Right ventricle myocardium superior (tissue), 1 donor: ENCODE results near the gene PARVB. TPM values are rescaled to one million over a fixed set of nuclear protein-coding genes. Genes with fewer than 3 reads are reported as not detected.

Experiments
- ATAC-seq: fragments of 200-7000 bp; cut with Tn5 transposase; one replicate; pipeline ENCODE4 v1.9.1; 2020; ENCODE audit warnings: mild to moderate bottlenecking; ENCODE audit not compliant: poor library complexity
- DNase-seq: peaks from one replicate; pipeline ENCODE4 v3.0.0-alpha.2; 2020
- intact Hi-C: fragments of 100-400 bp; cut with DNase I; formaldehyde crosslinking; loops from one replicate; pipeline ENCODE4 v1.11.2; 2022
- total RNA-seq: library from RNA; stranded (reverse); fragmentation: NEBNext Ultra II Directional; extraction: Animal tissue kit (Norgen Biotek cat#: 25700); gene quantifications from one replicate; pipeline ENCODE4 v1.2.1, GENCODE V29; 2021
- donor health status: DM: no; HTN: yes; CAD: no; lungs with severe emphysema.

PARVB gene
- total RNA-seq, 1 donor from 2014 or later, result 194 TPM

GRCh38 chr22:44071781-44072326, 47.8 kb downstream of the PARVB start:
- no peak for ATAC-seq
- no peak for DNase-seq
- intact Hi-C loops, result no loop called here

GRCh38 chr22:44074337-44074984, 50.4 kb downstream of the PARVB start:
- ATAC-seq, result no peak
- intact Hi-C loops, result no loop called here
- DNase-seq, result no peak

GRCh38 chr22:44075022-44075421, 50.9 kb downstream of the PARVB start:
- intact Hi-C loops, result no loop called here
- ATAC-seq (no peak), DNase-seq (no peak)

GRCh38 chr22:44075670-44076069, 51.6 kb downstream of the PARVB start:
- DNase-seq, result no peak
- intact Hi-C loops, result no loop called here
- no peak for ATAC-seq

GRCh38 chr22:44076825-44077224, 52.7 kb downstream of the PARVB start:
- intact Hi-C loops, result no loop called here
- DNase-seq (no peak), ATAC-seq (no peak)

GRCh38 chr22:44080936-44081861, 57.1 kb downstream of the PARVB start:
- intact Hi-C loops, result loop anchor here (5.0 kb wide), 1 partner anchor 546 kb away; no protein-coding TSS in a partner anchor
- DNase-seq (peak; percentile 83), ATAC-seq (no peak)

GRCh38 chr22:44082801-44083200, 58.7 kb downstream of the PARVB start:
- DNase-seq (no peak), ATAC-seq (no peak)
- intact Hi-C loops, result loop anchor here (5.0 kb wide), 1 partner anchor 544 kb away; no protein-coding TSS in a partner anchor

- ATAC-seq (peak; percentile 59), DNase-seq (no peak)
- intact Hi-C loops, result loop anchor here (5.0 kb wide), 1 partner anchor 543 kb away; no protein-coding TSS in a partner anchor
Observed at GRCh38 chr22:44084044-44084772, 60.1 kb downstream of the PARVB start.

- intact Hi-C loops, result loop anchor here (5.0 kb wide), 1 partner anchor 94 kb away; no protein-coding TSS in a partner anchor
- ATAC-seq, result peak; percentile 87
- DNase-seq, result peak; percentile 85
Observed at GRCh38 chr22:44085743-44086270, 61.7 kb downstream of the PARVB start.

GRCh38 chr22:44086271-44087088, 62.4 kb downstream of the PARVB start:
- intact Hi-C loops, result loop anchor here (5.0 kb wide), 1 partner anchor 94 kb away; no protein-coding TSS in a partner anchor
- ATAC-seq (peak; percentile 10), DNase-seq (peak; percentile 45)

- no peak for DNase-seq
- ATAC-seq, result no peak
- intact Hi-C loops, result loop anchor here (5.0 kb wide), 1 partner anchor 95 kb away; no protein-coding TSS in a partner anchor
Observed at GRCh38 chr22:44087089-44087430, 63.0 kb downstream of the PARVB start.

- ATAC-seq, result peak; percentile 71
- DNase-seq, result peak; percentile 76
- intact Hi-C loops, result loop anchor here (5.0 kb wide), 1 partner anchor 97 kb away; no protein-coding TSS in a partner anchor
Observed at GRCh38 chr22:44088976-44089570, 65.0 kb downstream of the PARVB start.

- intact Hi-C loops, result loop anchor here (5.0 kb wide), 1 partner anchor 98 kb away; no protein-coding TSS in a partner anchor
- DNase-seq, result peak; percentile 13
- ATAC-seq, result no peak
Observed at GRCh38 chr22:44089717-44090570, 65.8 kb downstream of the PARVB start.

GRCh38 chr22:44090571-44090905, 66.4 kb downstream of the PARVB start:
- intact Hi-C loops, result no loop called here
- no peak for ATAC-seq

GRCh38 chr22:44091021-44091721, 67.1 kb downstream of the PARVB start:
- DNase-seq, result peak; percentile 5
- no peak for ATAC-seq
- intact Hi-C loops, result no loop called here

More at GRCh38 chr22:44090571-44090905, 66.4 kb downstream of the PARVB start:
- DNase-seq, result peak; percentile 35

GRCh38 chr22:44091751-44092150, 67.6 kb downstream of the PARVB start:
- DNase-seq (peak; percentile 8), ATAC-seq (no peak)
- intact Hi-C loops, result no loop called here
